ENCODE measurements around the gene RBFOX2.
"Not testable (repeated sequence)": the region's sequence is repeated elsewhere in the genome, so short reads cannot be mapped to it uniquely, and the experiment has no call there.

RBFOX2 gene

GRCh38 chr22:35708453-35708852, 320.2 kb downstream of the RBFOX2 start:
- DNase-seq (ENCODE audit: low read depth, low spot score) = no peak

GRCh38 chr22:35705141-35705540, 323.5 kb downstream of the RBFOX2 start:
- no peak for DNase-seq (ENCODE audit: low read depth, low spot score)

GRCh38 chr22:35703861-35704584, 324.6 kb downstream of the RBFOX2 start:
- DNase-seq (ENCODE audit: low read depth, low spot score) = no peak

- DNase-seq (ENCODE audit: low read depth, low spot score) = not testable (repeated sequence)
Measured at GRCh38 chr22:35699852-35700251, 328.8 kb downstream of the RBFOX2 start.

GRCh38 chr22:35697142-35697541, 331.5 kb downstream of the RBFOX2 start:
- DNase-seq (ENCODE audit: low read depth, low spot score) = no peak

GRCh38 chr22:35695202-35695601, 333.4 kb downstream of the RBFOX2 start:
- no peak for DNase-seq (ENCODE audit: low read depth, low spot score)

- no peak for DNase-seq (ENCODE audit: low read depth, low spot score)
Measured at GRCh38 chr22:35690001-35690400, 338.6 kb downstream of the RBFOX2 start.

GRCh38 chr22:35688913-35689675, 339.5 kb downstream of the RBFOX2 start:
- DNase-seq (ENCODE audit: low read depth, low spot score) = no peak
